Calu3 (cell line): ENCODE data around the gene LCN6. TPM values are rescaled to one million over a fixed set of nuclear protein-coding genes. Genes with fewer than 3 reads are reported as not detected.

Experiments used
- BruUV-seq: library from RNA; stranded (reverse); fragments of 400-500 nt; replicated peaks from 2 replicates; lab custom pipeline; 2021; lab: Mats Ljungman, UMichigan
- CTCF ChIA-PET: fragments of 300-600 bp; sonication (Branson Sonifier 250); formaldehyde crosslinking; loops from one replicate; lab custom pipeline; 2022; ENCODE audit warnings: antibody characterized with exemption; lab: Charles Lee
- DNase-seq: peaks from one replicate; pipeline ENCODE4 v3.0.0; 2022
- H3K27ac Mint-ChIP-seq: one replicate; pipeline ENCODE4 v1.8.0; 2022; ENCODE audit warnings: mixed read lengths; ENCODE audit not compliant: unreplicated experiment
- H3K27me3 Mint-ChIP-seq: one replicate; pipeline ENCODE4 v1.8.0; 2022; ENCODE audit warnings: mixed read lengths; ENCODE audit not compliant: unreplicated experiment
- H3K36me3 Mint-ChIP-seq: one replicate; pipeline ENCODE4 v1.8.0; 2022; ENCODE audit warnings: mild to moderate bottlenecking, moderate library complexity, mixed read lengths; ENCODE audit not compliant: insufficient read depth, unreplicated experiment
- H3K4me1 Mint-ChIP-seq: one replicate; pipeline ENCODE4 v1.8.0; 2022; ENCODE audit warnings: mild to moderate bottlenecking, low read depth, mixed read lengths; ENCODE audit not compliant: unreplicated experiment
- H3K4me3 Mint-ChIP-seq: one replicate; pipeline ENCODE4 v1.8.0; 2022; ENCODE audit warnings: mild to moderate bottlenecking, low read depth, moderate library complexity, mixed read lengths; ENCODE audit not compliant: unreplicated experiment
- H3K9me3 Mint-ChIP-seq: one replicate; pipeline ENCODE4 v1.8.0; 2022; ENCODE audit warnings: low read depth, mixed read lengths; ENCODE audit not compliant: unreplicated experiment
- intact Hi-C: fragments of 100-400 bp; cut with micrococcal nuclease; formaldehyde crosslinking; loops from one replicate; pipeline ENCODE4 v1.10.0; 2022; ENCODE audit not compliant: unreplicated experiment
- total RNA-seq: library from RNA; stranded (reverse); gene quantifications from 2 replicates; pipeline ENCODE4 v1.2.3, GENCODE V29; 2022
- TF ChIP-seq, protein P1 (sequence below): fragments of 200-600 bp; IDR thresholded peaks from one replicate; pipeline ENCODE4 v1.8.0; 2022; ENCODE audit warnings: antibody characterized with exemption; ENCODE audit not compliant: unreplicated experiment

LCN6 gene
- total RNA-seq, 1 experiment from 2014 or later, result not detected

DNA sequence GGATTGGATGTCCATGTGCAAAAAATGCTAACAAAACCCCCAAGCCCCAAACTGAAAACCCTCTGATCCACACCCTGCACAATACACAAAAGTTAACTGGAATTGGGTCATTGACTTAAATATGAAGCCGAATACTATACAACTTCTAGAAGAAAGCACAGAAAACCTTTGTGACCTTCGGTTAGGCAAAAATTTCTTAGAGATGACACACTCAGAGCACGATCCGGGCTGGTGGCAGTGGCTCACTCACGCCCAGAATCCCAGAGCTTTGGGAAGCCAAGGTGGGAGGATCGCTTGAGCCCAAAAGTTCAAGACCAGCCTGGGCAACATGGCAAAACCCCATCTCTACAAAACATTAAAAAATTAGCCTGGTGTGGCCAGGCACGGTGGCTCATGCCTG, 37.8 kb downstream of the LCN6 start:
- peaks cover 9% of the 10 kb centered on the region for H3K27me3 Mint-ChIP-seq
- no peaks in the 10 kb centered on the region for H3K4me1 Mint-ChIP-seq
- TF ChIP-seq, protein P1, sequence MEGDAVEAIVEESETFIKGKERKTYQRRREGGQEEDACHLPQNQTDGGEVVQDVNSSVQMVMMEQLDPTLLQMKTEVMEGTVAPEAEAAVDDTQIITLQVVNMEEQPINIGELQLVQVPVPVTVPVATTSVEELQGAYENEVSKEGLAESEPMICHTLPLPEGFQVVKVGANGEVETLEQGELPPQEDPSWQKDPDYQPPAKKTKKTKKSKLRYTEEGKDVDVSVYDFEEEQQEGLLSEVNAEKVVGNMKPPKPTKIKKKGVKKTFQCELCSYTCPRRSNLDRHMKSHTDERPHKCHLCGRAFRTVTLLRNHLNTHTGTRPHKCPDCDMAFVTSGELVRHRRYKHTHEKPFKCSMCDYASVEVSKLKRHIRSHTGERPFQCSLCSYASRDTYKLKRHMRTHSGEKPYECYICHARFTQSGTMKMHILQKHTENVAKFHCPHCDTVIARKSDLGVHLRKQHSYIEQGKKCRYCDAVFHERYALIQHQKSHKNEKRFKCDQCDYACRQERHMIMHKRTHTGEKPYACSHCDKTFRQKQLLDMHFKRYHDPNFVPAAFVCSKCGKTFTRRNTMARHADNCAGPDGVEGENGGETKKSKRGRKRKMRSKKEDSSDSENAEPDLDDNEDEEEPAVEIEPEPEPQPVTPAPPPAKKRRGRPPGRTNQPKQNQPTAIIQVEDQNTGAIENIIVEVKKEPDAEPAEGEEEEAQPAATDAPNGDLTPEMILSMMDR, result no peak
- no peaks in the 10 kb centered on the region for H3K36me3 Mint-ChIP-seq
- CTCF ChIA-PET, result interaction anchor here (0.6 to 0.7 kb wide), 2 partner anchors 920 to 1021 kb away, joined by 3 read pairs; no protein-coding TSS in a partner anchor
- DNase-seq, result no peak
- intact Hi-C loops, result no loop called here
- H3K27ac Mint-ChIP-seq, result no peak overlapping the region
- no peak overlapping the region for H3K4me3 Mint-ChIP-seq
- no peaks in the 10 kb centered on the region for H3K9me3 Mint-ChIP-seq
- no TSS peak for BruUV-seq

GRCh38 chr9:136709454-136710109, 38.7 kb downstream of the LCN6 start:
- H3K27ac Mint-ChIP-seq, result no peak overlapping the region
- H3K4me1 Mint-ChIP-seq, result no peaks in the 10 kb centered on the region
- intact Hi-C loops, result no loop called here
- peaks cover 9% of the 10 kb centered on the region for H3K27me3 Mint-ChIP-seq
- no peaks in the 10 kb centered on the region for H3K36me3 Mint-ChIP-seq
- no peaks in the 10 kb centered on the region for H3K9me3 Mint-ChIP-seq
- BruUV-seq, result no TSS peak
- no peak overlapping the region for H3K4me3 Mint-ChIP-seq
- CTCF ChIA-PET, result no interaction called here
- TF ChIP-seq, protein P1, result no peak
- DNase-seq, result no peak

GRCh38 chr9:136707849-136708517, 40.3 kb downstream of the LCN6 start:
- no peak overlapping the region for H3K27ac Mint-ChIP-seq
- H3K36me3 Mint-ChIP-seq, result peaks cover 1% of the 10 kb centered on the region
- H3K27me3 Mint-ChIP-seq, result peaks cover 9% of the 10 kb centered on the region
- no peak for DNase-seq
- no peaks in the 10 kb centered on the region for H3K4me1 Mint-ChIP-seq
- TF ChIP-seq, protein P1, result no peak
- CTCF ChIA-PET, result no interaction called here
- no peak overlapping the region for H3K4me3 Mint-ChIP-seq
- no peaks in the 10 kb centered on the region for H3K9me3 Mint-ChIP-seq
- intact Hi-C loops, result no loop called here
- BruUV-seq, result no TSS peak

DNA sequence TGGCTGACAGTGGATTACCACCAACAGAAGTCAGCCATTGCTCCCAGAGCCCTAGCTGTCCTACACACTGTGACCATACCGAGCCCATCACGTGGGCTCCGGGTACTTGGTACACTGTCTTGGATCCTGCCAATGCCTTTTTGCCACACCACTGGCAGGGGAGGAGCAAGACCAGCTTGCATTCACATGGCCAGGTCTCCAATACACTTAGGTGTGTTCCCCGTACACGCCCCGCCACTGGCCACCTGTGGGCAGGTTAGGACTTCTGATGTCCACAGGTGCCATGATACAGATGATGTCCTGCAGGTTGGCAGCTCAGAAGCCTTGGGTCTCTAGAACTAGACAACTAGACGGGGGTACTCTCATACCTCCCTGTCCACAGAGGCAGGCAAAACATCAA, 41.3 kb downstream of the LCN6 start:
- H3K4me3 Mint-ChIP-seq, result no peak overlapping the region
- intact Hi-C loops, result no loop called here
- DNase-seq, result no peak
- H3K9me3 Mint-ChIP-seq, result no peaks in the 10 kb centered on the region
- CTCF ChIA-PET, result no interaction called here
- H3K27me3 Mint-ChIP-seq, result peaks cover 9% of the 10 kb centered on the region
- TF ChIP-seq, protein P1, result no peak
- BruUV-seq, result no TSS peak
- no peak overlapping the region for H3K27ac Mint-ChIP-seq
- peaks cover 7% of the 10 kb centered on the region for H3K36me3 Mint-ChIP-seq
- no peaks in the 10 kb centered on the region for H3K4me1 Mint-ChIP-seq
